Sigmoid colon (tissue), 7 donors: ENCODE data around the gene PCDHA1. TPM values are rescaled to one million over a fixed set of nuclear protein-coding genes. Genes with fewer than 3 reads are reported as not detected.

Experiments used
- DNase-seq: peaks from one replicate; pipeline ENCODE4 v3.0.0-alpha.2; 2019
- H3K27ac ChIP-seq, 4 donors: fragments of 200-600 bp; sonication (generic); one replicate each; pipeline ENCODE4 v1.5.1; 2016 to 2019; ENCODE audit warnings: mild to moderate bottlenecking in 1 of 4
- H3K27me3 ChIP-seq, 3 donors: fragments of 200-600 bp; sonication (generic); one replicate each; pipeline ENCODE4 v1.5.1; 2019; ENCODE audit warnings: mild to moderate bottlenecking in 1 of 3
- H3K36me3 ChIP-seq, 4 donors: fragments of 200-600 bp; sonication (generic); one replicate each; pipeline ENCODE4 v1.5.1; 2016 to 2019
- H3K4me1 ChIP-seq, 4 donors: fragments of 200-600 bp; sonication (generic); one replicate each; pipeline ENCODE4 v1.5.1; 2017 to 2019
- H3K4me3 ChIP-seq, 4 donors: fragments of 200-600 bp; sonication (generic); one replicate each; pipeline ENCODE4 v1.5.1; 2017 to 2019; ENCODE audit warnings: mild to moderate bottlenecking in 2 of 4, moderate library complexity in 1 of 4
- H3K9me3 ChIP-seq, 4 donors: fragments of 200-600 bp in 3 of 4; sonication (generic) in 3 of 4; one replicate each; pipeline versions ENCODE4 v1.5.1 to v1.6.1; 2013 to 2019
- CTCF ChIP-seq, 4 experiments: fragments of 450-650 bp in 3 of 4; fragments of 200-600 bp in 1 of 4; IDR thresholded peaks; one replicate each; pipeline ENCODE4 v1.5.1; 2016 to 2019; ENCODE audit warnings: antibody characterized with exemption in 4 of 4, mild to moderate bottlenecking in 3 of 4, moderate library complexity in 2 of 4
- EP300 ChIP-seq, 4 donors: sonication (generic); formaldehyde crosslinking; IDR thresholded peaks; one replicate each; pipeline ENCODE4 v1.6.1; 2017; ENCODE audit warnings: antibody characterized with exemption in 4 of 4
- POLR2A ChIP-seq, 2 donors: fragments of 450-650 bp; IDR thresholded peaks; one replicate each; pipeline ENCODE4 v1.6.1; 2016; ENCODE audit warnings: antibody characterized with exemption in 2 of 2, mild to moderate bottlenecking in 2 of 2, moderate library complexity in 2 of 2
- POLR2AphosphoS5 ChIP-seq, 4 donors: sonication (generic); formaldehyde crosslinking; IDR thresholded peaks; one replicate each; pipeline ENCODE4 v1.6.1; 2017; ENCODE audit warnings: antibody characterized with exemption in 4 of 4
- WGBS, 2 donors: extraction: QIAGEN DNeasy Blood & Tissue Kit; methylation state at CpG; one replicate each; pipeline ENCODE4 v1.1.7; 2013; 5-methylcytosine and 5-hydroxymethylcytosine counted together
- intact Hi-C: fragments of 100-400 bp; cut with DNase I; formaldehyde crosslinking; loops from one replicate; pipeline ENCODE4 v1.15.1; 2023
- polyA plus RNA-seq, 3 donors: library from polyadenylated mRNA; stranded (reverse); fragments of 200-250 nt; gene quantifications; one replicate each; pipeline ENCODE4 v1.2.3, GENCODE V29; 2013
- small RNA-seq, 3 donors: library from RNA; depleted of rRNA; stranded (forward); fragments of <200 nt; gene quantifications; one replicate each; pipeline ENCODE3, GENCODE V24; 2016
- total RNA-seq, 4 donors: library from RNA; depleted of rRNA; stranded (reverse); fragments of >200 nt; gene quantifications; one replicate each; pipeline ENCODE4 v1.1.0, GENCODE V29; 2016
- donor health status: healthy with polysubstance abuse.
- donor health status: Bipolar disorder and iron deficiency.
- donor health status: healthy.

The PCDHA1 gene
- total and polyA plus RNA-seq, 7 donors: 0.10 TPM; not detected in 6

- TF ChIP-seq POLR2A (IDR thresholded peaks at IDR 0.05) (no peak), EP300 (IDR thresholded peaks at IDR 0.05) (no peak), CTCF (IDR thresholded peaks at IDR 0.05) (no peak), POLR2AphosphoS5 (IDR thresholded peaks at IDR 0.05) (no peak)
- intact Hi-C loops: loop anchor here (5.0 kb wide), 4 partner anchors 160 to 670 kb away; partner anchors contain the start of genes PCDHA10, PCDHA13 and PCDHA4
- peaks cover 0 to 17% (median 15%) of the 10 kb centered on the region in 4 donors for H3K4me1 ChIP-seq
- no peak overlapping the region for H3K4me3 ChIP-seq
- H3K36me3 ChIP-seq: no peaks in the 10 kb centered on the region
- DNase-seq: no peak
- H3K9me3 ChIP-seq: peaks cover 0 to 5% (median 0%) of the 10 kb centered on the region in 4 donors
- H3K27ac ChIP-seq: no peak overlapping the region
- peaks cover 0 to 22% (median 0%) of the 10 kb centered on the region in 3 donors for H3K27me3 ChIP-seq
- 48 to 60% methylated on average over 1 of the region's 1 CpG for WGBS, 2 donors
Observed at GRCh38 chr5:141042555-141042954, 256.6 kb downstream of the PCDHA1 start.

GRCh38 chr5:141050622-141051520 is 264.9 kb downstream of the PCDHA1 start, which contains the start of gene PCDHB1:
Gene PCDHB1 (plus strand): TSS chr5:141051374. CDS start chr5:141051471, 97 bp downstream.
- 27 to 47% methylated on average over 20 of the region's 20 CpGs for WGBS, 2 donors

GRCh38 chr5:141051521-141051866 is 265.6 kb downstream of the PCDHA1 start:
- TF ChIP-seq POLR2AphosphoS5 (IDR thresholded peaks at IDR 0.05): no peak
- TF ChIP-seq POLR2A (IDR thresholded peaks at IDR 0.05): no peak
- TF ChIP-seq EP300 (IDR thresholded peaks at IDR 0.05): no peak
- no peak for TF ChIP-seq CTCF (IDR thresholded peaks at IDR 0.05)
- WGBS, 2 donors: 13 to 42% methylated on average over 19 of the region's 19 CpGs
- Histone ChIP-seq H3K27me3 (peaks cover 0 to 33% (median 8%) of the 10 kb centered on the region in 3 donors), H3K9me3 (peaks cover 0 to 5% (median 0%) of the 10 kb centered on the region in 4 donors), H3K27ac (no peak overlapping the region), H3K4me3 (peak overlapping the region; percentile 19 to 54 (median 51)), H3K4me1 (peaks cover 0 to 5% (median 0%) of the 10 kb centered on the region in 4 donors), H3K36me3 (no peaks in the 10 kb centered on the region)
- DNase-seq: no peak
- intact Hi-C loops: no loop called here

More at GRCh38 chr5:141050622-141051520, 264.9 kb downstream of the PCDHA1 start, which contains the start of gene PCDHB1:
- Histone ChIP-seq H3K4me1 (peaks cover 0 to 5% (median 0%) of the 10 kb centered on the region in 4 donors), H3K4me3 (peak within 1 kb of the TSS; percentile 19 to 54 (median 51)), H3K27ac (no peak within 1 kb of the TSS), H3K27me3 (peaks cover 0 to 38% (median 8%) of the 10 kb centered on the region in 3 donors), H3K36me3 (no peaks in the 10 kb centered on the region), H3K9me3 (peaks cover 0 to 5% (median 0%) of the 10 kb centered on the region in 4 donors)
- intact Hi-C loops: no loop called here
- DNase-seq: no peak
- TF ChIP-seq EP300 (IDR thresholded peaks at IDR 0.05): no peak
- TF ChIP-seq POLR2A (IDR thresholded peaks at IDR 0.05): no peak
- TF ChIP-seq POLR2AphosphoS5 (IDR thresholded peaks at IDR 0.05): no peak
- no peak for TF ChIP-seq CTCF (IDR thresholded peaks at IDR 0.05)

Small RNAs within 50 kb of the gene (small RNA-seq; reads per million reads assigned to genes)
- 0 reads per million in 3 donors for gene AC010223.1

Other genes starting within 250 kb of the PCDHA1 start
- 10 to 100 TPM in 2 of 4 donors, 1 to 10 TPM in 2; 6.5 to 21.0 (median 12.1) TPM for gene EIF4EBP3, start 238.5 kb upstream of the PCDHA1 start, total RNA-seq
- gene EIF4EBP3, start 238.5 kb upstream of the PCDHA1 start, polyA plus RNA-seq: 10 to 100 TPM; 37.2 to 60.7 (median 53.9) TPM
- 10 to 100 TPM; 17.8 to 30.5 (median 21.1) TPM for gene SRA1, start 228.7 kb upstream of the PCDHA1 start, total RNA-seq
- gene SRA1, start 228.7 kb upstream of the PCDHA1 start, polyA plus RNA-seq: 10 to 100 TPM; 32.7 to 48.3 (median 35.4) TPM
- gene APBB3, start 221.5 kb upstream of the PCDHA1 start, total RNA-seq: 10 to 100 TPM; 13.5 to 25.9 (median 19.3) TPM
- 10 to 100 TPM in 1 of 3 donors, 1 to 10 TPM in 2; 4.2 to 27.9 (median 4.4) TPM for gene APBB3, start 221.5 kb upstream of the PCDHA1 start, polyA plus RNA-seq
- gene SLC35A4, start 221.3 kb upstream of the PCDHA1 start, total RNA-seq: 10 to 100 TPM; 14.2 to 19.7 (median 17.9) TPM
- 100 to 1,000 TPM in 1 of 3 donors, 10 to 100 TPM in 2; 60.1 to 101 (median 65.9) TPM for gene SLC35A4, start 221.3 kb upstream of the PCDHA1 start, polyA plus RNA-seq
- gene CD14, start 153.0 kb upstream of the PCDHA1 start, total RNA-seq: 10 to 100 TPM; 20.8 to 96.9 (median 72.0) TPM
- 100 to 1,000 TPM in 1 of 3 donors, 10 to 100 TPM in 2; 42.7 to 178 (median 52.3) TPM for gene CD14, start 153.0 kb upstream of the PCDHA1 start, polyA plus RNA-seq
- 10 to 100 TPM; 27.3 to 40.2 (median 35.6) TPM for gene TMCO6, start 146.7 kb upstream of the PCDHA1 start, total RNA-seq
- gene TMCO6, start 146.7 kb upstream of the PCDHA1 start, polyA plus RNA-seq: 10 to 100 TPM in 1 of 3 donors, 1 to 10 TPM in 2; 3.9 to 30.5 (median 5.4) TPM
- gene NDUFA2, start 138.5 kb upstream of the PCDHA1 start, total RNA-seq: 10 to 100 TPM; 48.7 to 90.3 (median 73.6) TPM
- 100 to 1,000 TPM; 189 to 360 (median 314) TPM for gene NDUFA2, start 138.5 kb upstream of the PCDHA1 start, polyA plus RNA-seq
- 100 to 1,000 TPM; 120 to 146 (median 136) TPM for gene IK, start 138.3 kb upstream of the PCDHA1 start, total RNA-seq
- gene IK, start 138.3 kb upstream of the PCDHA1 start, polyA plus RNA-seq: 10 to 100 TPM; 70.3 to 79.4 (median 73.5) TPM
- gene WDR55, start 121.2 kb upstream of the PCDHA1 start, total RNA-seq: 10 to 100 TPM; 13.2 to 18.0 (median 15.1) TPM
- gene WDR55, start 121.2 kb upstream of the PCDHA1 start, polyA plus RNA-seq: 10 to 100 TPM; 19.2 to 35.0 (median 29.8) TPM
- under 1 TPM in 2 of 4 donors, not detected in 2; 0.36 to 0.95 TPM for gene DND1, start 112.6 kb upstream of the PCDHA1 start, total RNA-seq
- 1 to 10 TPM in 1 of 3 donors, under 1 TPM in 2; 0.60 to 2.4 (median 0.69) TPM for gene DND1, start 112.6 kb upstream of the PCDHA1 start, polyA plus RNA-seq
- gene HARS1, start 94.8 kb upstream of the PCDHA1 start, total RNA-seq: 10 to 100 TPM; 35.2 to 54.2 (median 43.5) TPM
- gene HARS1, start 94.8 kb upstream of the PCDHA1 start, polyA plus RNA-seq: 10 to 100 TPM; 35.4 to 60.2 (median 39.8) TPM
- gene HARS2, start 94.7 kb upstream of the PCDHA1 start, total RNA-seq: 10 to 100 TPM; 18.2 to 19.4 (median 18.9) TPM
- 10 to 100 TPM; 26.4 to 34.7 (median 29.0) TPM for gene HARS2, start 94.7 kb upstream of the PCDHA1 start, polyA plus RNA-seq
- 10 to 100 TPM; 28.0 to 46.0 (median 36.9) TPM for gene ZMAT2, start 85.7 kb upstream of the PCDHA1 start, total RNA-seq
- 10 to 100 TPM; 74.5 to 97.9 (median 87.2) TPM for gene ZMAT2, start 85.7 kb upstream of the PCDHA1 start, polyA plus RNA-seq
- under 1 TPM in 3 of 4 donors, not detected in 1; 0.28 to 0.68 (median 0.33) TPM for gene PCDHA2, start 8.7 kb downstream of the PCDHA1 start, total RNA-seq
- under 1 TPM in 1 of 3 donors, not detected in 2; 0.07 TPM for gene PCDHA2, start 8.7 kb downstream of the PCDHA1 start, polyA plus RNA-seq
- 1 to 10 TPM in 3 of 4 donors, under 1 TPM in 1; 0.68 to 1.2 (median 1.1) TPM for gene PCDHA3, start 14.9 kb downstream of the PCDHA1 start, total RNA-seq
- gene PCDHA3, start 14.9 kb downstream of the PCDHA1 start, polyA plus RNA-seq: under 1 TPM in 1 of 3 donors, not detected in 2; 0.17 TPM
- 1 to 10 TPM; 1.1 to 1.2 (median 1.1) TPM for gene PCDHA4, start 20.9 kb downstream of the PCDHA1 start, total RNA-seq
- gene PCDHA4, start 20.9 kb downstream of the PCDHA1 start, polyA plus RNA-seq: under 1 TPM in 1 of 3 donors, not detected in 2; 0.38 TPM
- 1 to 10 TPM in 1 of 4 donors, under 1 TPM in 3; 0.14 to 1.7 (median 0.43) TPM for gene PCDHA5, start 35.5 kb downstream of the PCDHA1 start, total RNA-seq
- under 1 TPM in 1 of 3 donors, not detected in 2; 0.09 TPM for gene PCDHA5, start 35.5 kb downstream of the PCDHA1 start, polyA plus RNA-seq
- 1 to 10 TPM in 2 of 4 donors, under 1 TPM in 2; 0.49 to 2.2 (median 0.90) TPM for gene PCDHA6, start 41.8 kb downstream of the PCDHA1 start, total RNA-seq
- under 1 TPM in 1 of 3 donors, not detected in 2; 0.16 TPM for gene PCDHA6, start 41.8 kb downstream of the PCDHA1 start, polyA plus RNA-seq
- gene PCDHA7, start 48.1 kb downstream of the PCDHA1 start, total RNA-seq: under 1 TPM; 0.14 to 0.82 (median 0.46) TPM
- under 1 TPM in 1 of 3 donors, not detected in 2; 0.16 TPM for gene PCDHA7, start 48.1 kb downstream of the PCDHA1 start, polyA plus RNA-seq
- gene PCDHA8, start 55.0 kb downstream of the PCDHA1 start, total RNA-seq: under 1 TPM in 1 of 4 donors, not detected in 3; 0.49 TPM
- gene PCDHA8, start 55.0 kb downstream of the PCDHA1 start, polyA plus RNA-seq: not detected
- gene PCDHA9, start 62.2 kb downstream of the PCDHA1 start, total RNA-seq: 1 to 10 TPM in 1 of 4 donors, under 1 TPM in 3; 0.66 to 1.4 (median 0.70) TPM
- under 1 TPM in 1 of 3 donors, not detected in 2; 0.01 TPM for gene PCDHA9, start 62.2 kb downstream of the PCDHA1 start, polyA plus RNA-seq
- gene PCDHA10, start 69.8 kb downstream of the PCDHA1 start, total RNA-seq: 1 to 10 TPM in 1 of 4 donors, under 1 TPM in 3; 0.27 to 2.5 (median 0.69) TPM
- under 1 TPM in 1 of 3 donors, not detected in 2; 0.03 TPM for gene PCDHA10, start 69.8 kb downstream of the PCDHA1 start, polyA plus RNA-seq
- gene PCDHA11, start 82.8 kb downstream of the PCDHA1 start, total RNA-seq: under 1 TPM; 0.16 to 0.71 (median 0.48) TPM
- under 1 TPM in 1 of 3 donors, not detected in 2; 0.07 TPM for gene PCDHA11, start 82.8 kb downstream of the PCDHA1 start, polyA plus RNA-seq
- under 1 TPM in 3 of 4 donors, not detected in 1; 0.49 to 0.71 (median 0.54) TPM for gene PCDHA12, start 89.2 kb downstream of the PCDHA1 start, total RNA-seq
- under 1 TPM in 1 of 3 donors, not detected in 2; 0.06 TPM for gene PCDHA12, start 89.2 kb downstream of the PCDHA1 start, polyA plus RNA-seq
- 1 to 10 TPM in 1 of 4 donors, under 1 TPM in 3; 0.36 to 1.4 (median 0.60) TPM for gene PCDHA13, start 96.0 kb downstream of the PCDHA1 start, total RNA-seq
- under 1 TPM in 1 of 3 donors, not detected in 2; 0.10 TPM for gene PCDHA13, start 96.0 kb downstream of the PCDHA1 start, polyA plus RNA-seq
- 1 to 10 TPM in 1 of 4 donors, under 1 TPM in 3; 0.54 to 1.7 (median 0.77) TPM for gene PCDHAC1, start 140.2 kb downstream of the PCDHA1 start, total RNA-seq
- gene PCDHAC1, start 140.2 kb downstream of the PCDHA1 start, polyA plus RNA-seq: under 1 TPM in 1 of 3 donors, not detected in 2; 0.34 TPM
- 1 to 10 TPM; 1.3 to 3.0 (median 2.2) TPM for gene PCDHAC2, start 180.3 kb downstream of the PCDHA1 start, total RNA-seq
- gene PCDHAC2, start 180.3 kb downstream of the PCDHA1 start, polyA plus RNA-seq: under 1 TPM in 1 of 3 donors, not detected in 2; 0.66 TPM